ENCODE data around the gene B9D2.

DNA sequence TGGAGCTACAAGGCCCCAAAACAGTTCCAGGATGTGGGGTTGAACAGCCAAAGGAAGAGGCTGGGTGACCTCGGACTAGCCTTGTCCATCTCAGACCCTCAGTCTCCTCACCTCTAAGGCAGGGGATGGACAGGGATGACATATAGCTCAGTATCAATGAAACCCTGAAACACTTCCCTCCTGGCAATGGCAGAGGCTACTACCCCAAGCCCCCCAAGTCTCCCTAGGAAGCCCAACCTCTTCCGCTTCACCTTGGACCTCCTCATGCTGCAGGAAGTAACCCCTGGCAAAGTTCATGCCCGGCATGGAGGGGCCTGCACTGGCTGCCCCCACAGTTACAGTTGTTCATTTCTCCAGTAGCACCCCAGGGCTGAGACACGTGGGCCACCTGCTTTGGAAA is 43.4 kb downstream of the B9D2 start:
- TF ChIP-seq POLR2A (IDR thresholded peaks at IDR 0.05; ENCODE audit: low read length) = no peak
- no peak for TF ChIP-seq GATA1 (IDR thresholded peaks at IDR 0.05; ENCODE audit: low read depth, low read length)
